Measurements from ENCODE around the gene CD226.

- no peak for TF ChIP-seq TAF1 (IDR thresholded peaks at IDR 0.05; ENCODE audit: borderline replicate concordance, low read depth, low read length)
- no peak for TF ChIP-seq POLR2AphosphoS5 (IDR thresholded peaks at IDR 0.05; ENCODE audit: low read depth, low read length)
- no peak for TF ChIP-seq POLR2A (IDR thresholded peaks at IDR 0.05; ENCODE audit: low read depth, low read length)
Observed at GRCh38 chr18:69838620-69839411, 108.9 kb downstream of the CD226 start.
